GOT3 (cell line): ENCODE results near the gene AGPAT2.

Experiments used
- DNase-seq: peaks from one replicate; lab custom pipeline; 2025; ENCODE audit warnings: mixed read lengths; lab: John Stamatoyannopoulos, UW

The AGPAT2 gene

GRCh38 chr9:136625101-136626065, 61.9 kb downstream of the AGPAT2 start:
- no peak for DNase-seq

- no peak for DNase-seq
Observed at GRCh38 chr9:136624184-136624951, 62.9 kb downstream of the AGPAT2 start.

- DNase-seq, result no peak
Observed at GRCh38 chr9:136623842-136624183, 63.4 kb downstream of the AGPAT2 start.
